Raji (cell line): Measurements from ENCODE around the gene ARSI.

Experiments
- POLR2A ChIP-seq: IDR thresholded peaks from 2 replicates; pipeline ENCODE4 v1.6.1; 2011; ENCODE audit warnings: low read depth, low read length, control low read depth; ENCODE audit not compliant: insufficient read depth

The ARSI gene

GRCh38 chr5:150302301-150303069 is at the start of gene ARSI:
Gene ARSI (minus strand): TSS chr5:150302905. CDS start chr5:150302373, 532 bp downstream.
- no peak for TF ChIP-seq POLR2A

GRCh38 chr5:150350524-150351344 is 48.0 kb upstream of the ARSI start:
- TF ChIP-seq POLR2A: no peak

- no peak for TF ChIP-seq POLR2A
These were observed 47.1 kb upstream of the ARSI start for GRCh38 chr5:150349681-150350275.

GRCh38 chr5:150347451-150347850 is 44.7 kb upstream of the ARSI start:
- no peak for TF ChIP-seq POLR2A

DNA sequence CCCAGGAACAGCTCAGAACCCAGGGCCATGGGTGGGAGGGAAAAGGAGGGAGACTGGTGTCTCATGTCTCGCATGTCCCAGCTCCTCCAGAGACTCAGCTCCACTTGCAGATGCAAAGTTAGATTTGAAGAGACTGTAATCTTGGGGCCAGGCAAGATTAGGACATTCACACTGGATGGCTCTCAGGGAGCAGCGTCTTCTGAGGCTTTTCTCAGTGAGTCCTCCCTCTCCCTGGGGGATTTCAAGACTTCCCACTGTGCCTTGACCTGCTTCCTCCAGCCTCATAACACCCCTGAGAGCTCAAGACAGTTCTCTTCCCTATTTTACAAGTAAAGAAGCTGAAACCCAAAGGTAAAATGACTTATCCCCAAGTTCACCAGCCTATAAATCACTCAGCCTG is 44.3 kb upstream of the ARSI start:
- TF ChIP-seq POLR2A: no peak

- TF ChIP-seq POLR2A: no peak
These were observed 43.9 kb upstream of the ARSI start for GRCh38 chr5:150346592-150346991.

- no peak for TF ChIP-seq POLR2A
These were observed 43.0 kb upstream of the ARSI start for GRCh38 chr5:150345716-150346115.

GRCh38 chr5:150343994-150344631 is 41.4 kb upstream of the ARSI start:
- TF ChIP-seq POLR2A: no peak

DNA sequence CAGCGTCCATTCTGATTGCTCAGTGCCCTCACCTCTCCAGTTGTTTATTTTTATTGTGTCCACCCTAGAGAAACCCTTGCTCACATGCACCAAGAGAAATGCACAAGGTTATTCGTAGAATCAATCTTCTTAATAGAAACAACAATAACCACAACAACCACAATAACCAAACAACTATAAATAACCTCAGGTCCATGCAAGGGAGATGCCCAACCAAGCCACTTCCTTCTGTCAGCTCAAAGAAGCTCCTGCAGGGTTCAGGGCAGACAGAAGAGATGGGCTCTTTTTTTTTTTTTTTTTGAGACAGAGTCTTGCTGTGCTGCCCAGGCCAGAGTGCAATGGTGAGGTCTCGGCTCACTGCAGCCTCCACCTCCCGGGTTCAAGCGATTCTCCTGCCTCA is 39.9 kb upstream of the ARSI start:
- TF ChIP-seq POLR2A: no peak

- TF ChIP-seq POLR2A: no peak
These were observed 39.3 kb upstream of the ARSI start for GRCh38 chr5:150341989-150342388.

- TF ChIP-seq POLR2A: no peak
These were observed 38.6 kb upstream of the ARSI start for GRCh38 chr5:150341331-150341730.

GRCh38 chr5:150340614-150341255 is 38.0 kb upstream of the ARSI start:
- no peak for TF ChIP-seq POLR2A

- TF ChIP-seq POLR2A: no peak
These were observed 37.1 kb upstream of the ARSI start for GRCh38 chr5:150339841-150340240.

DNA sequence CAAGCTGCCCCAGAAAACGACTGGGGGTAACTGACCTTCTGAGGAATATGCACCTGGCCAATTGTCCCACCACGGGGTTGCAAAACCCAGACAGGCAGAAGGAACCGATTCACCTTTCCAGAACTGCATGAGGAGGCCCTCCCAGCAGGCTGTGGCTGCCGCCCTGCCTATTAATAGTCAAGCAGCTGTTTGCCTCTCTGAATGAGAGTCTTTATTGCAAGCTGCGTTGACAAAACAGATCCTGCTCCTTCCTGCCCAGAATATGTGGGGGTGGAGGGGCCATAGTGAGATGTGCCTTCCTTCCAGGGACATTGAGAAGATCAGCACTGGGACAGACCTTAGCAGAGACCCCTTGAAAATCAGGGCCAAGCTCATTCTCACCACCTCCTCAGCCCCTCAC is 36.5 kb upstream of the ARSI start:
- no peak for TF ChIP-seq POLR2A

GRCh38 chr5:150338546-150338945 is 35.8 kb upstream of the ARSI start:
- no peak for TF ChIP-seq POLR2A
